ENCODE results near the gene CORO1C.
"Not testable (repeated sequence)": the region's sequence is repeated elsewhere in the genome, so short reads cannot be mapped to it uniquely, and the experiment has no call there.

The CORO1C gene

GRCh38 chr12:108772247-108772646 lies 40.9 kb upstream of the CORO1C start:
- Histone ChIP-seq H3K27ac (peak overlapping the region; percentile 37 to 83), H3K4me3 (peak overlapping the region; percentile 4)
- TF ChIP-seq CTCF (IDR thresholded peaks at IDR 0.05), result no peak
- DNase-seq (ENCODE audit: low spot score), result no peak

- not testable (repeated sequence) for DNase-seq (ENCODE audit: low spot score); H3K4me3 ChIP-seq
- peak overlapping the region in 1 of 2 donors; percentile 83 for H3K27ac ChIP-seq
These were observed 40.5 kb upstream of the CORO1C start for GRCh38 chr12:108771835-108772234.

- Histone ChIP-seq H3K4me3 (no peak overlapping the region), H3K27ac (no peak overlapping the region)
- no peak for TF ChIP-seq CTCF (IDR thresholded peaks at IDR 0.05)
- no peak for DNase-seq (ENCODE audit: low spot score)
These were observed 39.6 kb upstream of the CORO1C start for GRCh38 chr12:108770963-108771362.

DNA sequence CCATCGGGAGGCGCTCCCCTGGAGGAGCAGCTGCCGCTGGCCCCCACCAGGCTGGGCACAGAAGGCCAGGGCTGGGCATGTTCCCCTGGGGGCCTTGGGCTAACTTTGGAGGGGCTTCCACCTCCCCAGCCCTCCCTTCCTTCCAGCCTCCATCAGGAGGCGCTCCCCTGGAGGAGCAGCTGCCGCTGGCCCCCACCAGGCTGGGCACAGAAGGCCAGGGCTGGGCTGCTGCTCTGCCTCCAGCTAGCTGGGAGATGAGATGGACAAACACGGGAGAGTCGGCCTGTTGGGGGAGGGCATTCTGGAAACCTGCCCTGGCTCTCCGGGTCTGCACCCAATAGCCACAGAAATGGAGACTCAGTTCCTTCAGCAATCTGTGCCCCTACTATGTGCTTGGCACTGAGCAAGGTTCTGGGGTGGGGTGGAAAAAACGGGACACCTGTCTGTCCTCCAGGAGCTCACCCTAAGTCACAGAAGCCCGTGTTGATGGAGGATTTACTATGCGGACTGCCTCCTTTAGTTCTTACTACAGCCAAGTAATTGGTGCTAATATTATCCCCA lies 39.0 kb upstream of the CORO1C start:
- Histone ChIP-seq H3K4me3 (no peak overlapping the region), H3K27ac (no peak overlapping the region)
- no peak for DNase-seq (ENCODE audit: low spot score)
- no peak for TF ChIP-seq CTCF (IDR thresholded peaks at IDR 0.05)

DNA sequence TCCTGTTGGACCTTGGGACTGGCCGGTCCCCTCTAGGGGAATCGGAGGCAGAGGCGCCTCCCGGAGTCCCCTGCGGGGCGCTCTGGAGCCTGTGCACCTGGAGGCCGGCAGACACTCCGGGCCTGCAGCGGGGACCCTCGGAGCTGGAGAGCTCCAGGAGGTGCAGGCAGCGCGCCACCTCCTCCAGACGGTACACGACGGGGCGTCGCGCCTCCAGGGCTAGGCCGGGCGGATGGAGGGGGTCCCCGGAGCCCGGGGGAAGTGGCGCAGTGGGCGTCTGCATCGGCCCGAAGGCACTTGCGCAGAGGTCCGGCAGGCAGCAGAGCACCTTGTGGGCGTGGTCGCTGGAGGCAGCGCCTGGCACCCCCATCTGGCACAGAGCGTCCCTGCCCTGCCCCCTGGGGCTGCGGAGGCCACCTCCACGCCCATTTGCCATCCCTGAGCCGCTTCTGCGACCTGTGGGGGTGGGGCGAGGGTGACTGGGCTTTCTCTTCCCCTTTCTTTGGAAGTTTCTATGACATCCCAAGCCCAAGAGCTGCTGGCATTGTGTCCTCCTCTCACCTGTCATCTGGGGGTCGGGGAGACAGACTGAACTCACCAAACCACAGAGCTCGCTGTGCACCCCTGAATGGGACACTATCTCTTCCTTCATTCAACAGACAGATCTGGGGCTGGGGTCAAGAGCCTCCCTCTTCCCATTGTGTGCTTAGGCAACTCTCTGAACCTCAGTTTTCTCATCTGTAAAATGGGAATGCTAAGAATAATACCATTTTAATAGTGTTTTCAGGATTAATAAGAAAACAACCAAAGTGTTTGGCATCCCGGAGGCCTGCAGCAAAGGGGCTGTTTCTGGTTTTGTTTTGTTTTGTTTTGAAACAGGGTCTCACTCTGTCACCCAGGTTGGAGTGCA lies 37.5 kb upstream of the CORO1C start:
- no peak for TF ChIP-seq CTCF (IDR thresholded peaks at IDR 0.05)
- Histone ChIP-seq H3K27ac (peak overlapping the region; percentile 7 to 42), H3K4me3 (peak overlapping the region; percentile 66)
- DNase-seq (ENCODE audit: low spot score), result no peak

GRCh38 chr12:108766294-108766693 lies 35.0 kb upstream of the CORO1C start:
- no peak for DNase-seq (ENCODE audit: low spot score)
- Histone ChIP-seq H3K4me3 (no peak overlapping the region), H3K27ac (no peak overlapping the region)
- no peak for TF ChIP-seq CTCF (IDR thresholded peaks at IDR 0.05)

DNA sequence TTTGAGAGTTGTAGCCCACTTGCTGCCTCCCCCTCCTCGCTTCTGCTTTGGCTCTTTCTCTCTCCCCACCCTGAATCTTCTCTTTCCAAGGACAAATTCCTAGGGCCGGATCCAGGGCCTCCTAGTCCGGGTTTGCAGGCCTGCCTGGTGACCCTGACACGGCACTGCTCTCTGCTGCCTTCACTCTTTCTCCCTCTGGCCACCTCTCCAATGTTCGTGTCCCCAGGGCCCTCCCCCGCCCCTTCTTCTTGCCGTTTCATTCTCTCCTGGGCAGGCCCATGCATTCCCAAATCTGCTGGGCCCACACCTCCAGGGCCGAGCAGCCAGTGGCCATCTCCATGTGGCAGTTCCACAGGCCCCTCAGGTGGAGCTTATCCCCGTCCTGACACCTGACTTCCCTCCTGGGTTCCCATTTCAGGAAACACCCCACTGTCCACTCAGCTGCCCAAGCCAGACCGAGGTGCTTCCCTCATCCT lies 34.0 kb upstream of the CORO1C start:
- no peak for DNase-seq (ENCODE audit: low spot score)
- TF ChIP-seq CTCF (IDR thresholded peaks at IDR 0.05), result no peak
- no peak overlapping the region for H3K4me3 ChIP-seq
- no peak overlapping the region for H3K27ac ChIP-seq

Measured in coronary artery (tissue), 2 donors.